ENCODE results near the gene PTGS1. TPM values are rescaled to one million over a fixed set of nuclear protein-coding genes. Genes with fewer than 3 reads are reported as not detected.

PTGS1 gene
- total and polyA plus RNA-seq, 9 of the 15 experiments (the other 6 are each of a cell fraction or from before 2014, with no cell fraction given), result 3.4 to 12.9 (median 5.3) TPM

GRCh38 chr9:122332083-122332482, 38.7 kb upstream of the PTGS1 start (continued):
- TF ChIP-seq POLR2AphosphoS5 (IDR thresholded peaks at IDR 0.05; ENCODE audit: control insufficient read depth, insufficient read depth, low read depth, low read length) (peak; percentile 73; the same call in 1 of the 2 replicates), ZNF146 (CRISPR knock-in tag; IDR thresholded peaks at IDR 0.05; ENCODE audit: unreplicated experiment) (no peak), NCOA1 (IDR thresholded peaks at IDR 0.05; ENCODE audit: low read depth) (peak; percentile 22; the same call in 1 of the 2 replicates), FOXK1 (CRISPR knock-in tag; IDR thresholded peaks at IDR 0.05; ENCODE audit: borderline replicate concordance) (no peak), RCOR1 (IDR thresholded peaks at IDR 0.05; ENCODE audit: borderline replicate concordance in 1 of 2, low read depth in 2 of 2, low read length in 2 of 2) (peak in 1 of 2 experiments; percentile 62; a peak in 1 of 4 replicates), ZNF212 (CRISPR knock-in tag; IDR thresholded peaks at IDR 0.05) (no peak), KLF13 (tag; IDR thresholded peaks at IDR 0.05; ENCODE audit: borderline replicate concordance, low read depth) (no peak), ETV1 (tag; conservative IDR thresholded peaks at IDR 0.05; ENCODE audit: low read depth) (peak; percentile 76), SP1 (CRISPR knock-in tag; IDR thresholded peaks at IDR 0.05) (no peak), ZNF785 (CRISPR knock-in tag; IDR thresholded peaks at IDR 0.05) (no peak), PHB2 (IDR thresholded peaks at IDR 0.05; ENCODE audit: low read depth) (peak; percentile 41; the same call in 1 of the 2 replicates), ERF (CRISPR knock-in tag; IDR thresholded peaks at IDR 0.05) (no peak), HMGN3 (IDR thresholded peaks at IDR 0.05; ENCODE audit: borderline replicate concordance, extremely low read depth, insufficient read length, low read depth, low read length) (peak; percentile 47), SMAD4 (CRISPR knock-in tag; conservative IDR thresholded peaks at IDR 0.05) (no peak), TAL1 (IDR thresholded peaks at IDR 0.05) (peak; percentile 80), PKNOX1 (IDR thresholded peaks at IDR 0.05) (peak; percentile 6; the same call in 1 of the 2 replicates), KLF16 (IDR thresholded peaks at IDR 0.05) (peak; percentile 78; the same call in 1 of the 2 replicates), MAX (CRISPR knock-in tag; IDR thresholded peaks at IDR 0.05) (peak; percentile 28; the same call in 1 of the 2 replicates), CTBP1 (IDR thresholded peaks at IDR 0.05; ENCODE audit: borderline replicate concordance) (peak; percentile 81), ZNF583 (CRISPR knock-in tag; IDR thresholded peaks at IDR 0.05) (no peak), SOX6 (IDR thresholded peaks at IDR 0.05) (peak; percentile 69), HNRNPLL (IDR thresholded peaks at IDR 0.05; ENCODE audit: low read depth, low read length, poor library complexity, severe bottlenecking) (no peak), LEF1 (IDR thresholded peaks at IDR 0.05) (peak; percentile 40; the same call in 1 of the 2 replicates), TFAP4 (CRISPR knock-in tag; IDR thresholded peaks at IDR 0.05; ENCODE audit: borderline replicate concordance) (peak; percentile 39; the same call in 1 of the 2 replicates), YY1 (IDR thresholded peaks at IDR 0.05; ENCODE audit: borderline replicate concordance in 1 of 3, control insufficient read depth in 1 of 3, extremely low read depth in 1 of 3, insufficient read depth in 3 of 3, insufficient read length in 1 of 3, insufficient replicate concordance in 2 of 3, low read depth in 1 of 3, low read length in 2 of 3) (no peak), TEAD4 (IDR thresholded peaks at IDR 0.05; ENCODE audit: low read length) (peak; percentile 75), TEAD4 (CRISPR knock-in tag; IDR thresholded peaks at IDR 0.05; ENCODE audit: borderline replicate concordance) (no peak), ZBTB26 (CRISPR knock-in tag; IDR thresholded peaks at IDR 0.05) (no peak)
